IPS DF 6.9 (cell line): ENCODE results near the gene TMEM117.

Experiments used
- DNase-seq: peaks from one replicate; pipeline ENCODE4 v3.0.0-alpha.2; 2013; ENCODE audit warnings: low read depth, low spot score
- H3K27ac ChIP-seq: one replicate; pipeline ENCODE4 v1.5.1; 2013; ENCODE audit warnings: low read length, control low read depth
- H3K27me3 ChIP-seq: 2 replicates; pipeline ENCODE4 v1.6.1; 2013; ENCODE audit warnings: mild to moderate bottlenecking, low read length; ENCODE audit not compliant: control insufficient read depth, insufficient read depth
- H3K36me3 ChIP-seq: 2 replicates; pipeline ENCODE4 v1.6.1; 2013; ENCODE audit warnings: low read length; ENCODE audit not compliant: control insufficient read depth, insufficient read depth
- H3K4me1 ChIP-seq: 2 replicates; pipeline ENCODE4 v1.6.1; 2013; ENCODE audit warnings: low read length; ENCODE audit not compliant: control insufficient read depth, insufficient read depth
- H3K4me3 ChIP-seq: 2 replicates; pipeline ENCODE4 v1.5.1; 2013; ENCODE audit warnings: mild to moderate bottlenecking, low read length
- H3K9me3 ChIP-seq: 2 replicates; pipeline ENCODE4 v1.6.1; 2013; ENCODE audit warnings: low read length, inconsistent platforms; ENCODE audit not compliant: control insufficient read depth, insufficient read depth
- WGBS: extraction: QIAGEN DNeasy Blood & Tissue Kit; methylation state at CpG from one replicate; pipeline ENCODE4 v1.1.7; 2013; ENCODE audit warnings: mixed read lengths, missing lambda C conversion rate; ENCODE audit not compliant: insufficient read length, insufficient coverage; 5-methylcytosine and 5-hydroxymethylcytosine counted together

The TMEM117 gene

DNA sequence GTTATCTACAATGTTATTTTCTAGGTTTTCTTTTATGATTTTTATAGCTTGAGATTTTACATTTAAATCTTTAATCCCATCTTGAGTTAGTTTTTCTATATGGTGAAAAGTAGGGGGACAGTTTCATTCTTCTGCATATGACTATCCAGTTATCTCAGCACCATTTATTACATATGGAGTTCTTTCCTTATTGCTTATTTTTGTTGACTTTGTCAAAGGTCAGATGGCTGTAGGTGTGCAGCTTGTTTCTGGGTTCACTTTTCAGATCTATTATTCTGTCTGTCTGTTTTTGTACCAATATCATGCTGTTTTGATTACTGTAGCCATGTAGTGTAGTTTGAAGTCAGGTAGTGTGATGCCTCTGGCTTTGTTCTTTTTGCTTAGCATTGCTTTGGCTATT lies 477.3 kb downstream of the TMEM117 start:
- Histone ChIP-seq H3K9me3 (no peaks in the 10 kb centered on the region), H3K36me3 (no peaks in the 10 kb centered on the region), H3K27ac (no peak overlapping the region), H3K4me1 (no peaks in the 10 kb centered on the region), H3K27me3 (no peaks in the 10 kb centered on the region), H3K4me3 (no peak overlapping the region)
- no peak for DNase-seq

- no CpG with 5 or more reads among the region's 1 CpG for WGBS
- H3K4me3 ChIP-seq, result no peak overlapping the region
- no peaks in the 10 kb centered on the region for H3K36me3 ChIP-seq
- no peak for DNase-seq
- no peaks in the 10 kb centered on the region for H3K9me3 ChIP-seq
- H3K27me3 ChIP-seq, result no peaks in the 10 kb centered on the region
- no peaks in the 10 kb centered on the region for H3K4me1 ChIP-seq
- no peak overlapping the region for H3K27ac ChIP-seq
These were observed 478.2 kb downstream of the TMEM117 start for GRCh38 chr12:44314007-44314500.

DNA sequence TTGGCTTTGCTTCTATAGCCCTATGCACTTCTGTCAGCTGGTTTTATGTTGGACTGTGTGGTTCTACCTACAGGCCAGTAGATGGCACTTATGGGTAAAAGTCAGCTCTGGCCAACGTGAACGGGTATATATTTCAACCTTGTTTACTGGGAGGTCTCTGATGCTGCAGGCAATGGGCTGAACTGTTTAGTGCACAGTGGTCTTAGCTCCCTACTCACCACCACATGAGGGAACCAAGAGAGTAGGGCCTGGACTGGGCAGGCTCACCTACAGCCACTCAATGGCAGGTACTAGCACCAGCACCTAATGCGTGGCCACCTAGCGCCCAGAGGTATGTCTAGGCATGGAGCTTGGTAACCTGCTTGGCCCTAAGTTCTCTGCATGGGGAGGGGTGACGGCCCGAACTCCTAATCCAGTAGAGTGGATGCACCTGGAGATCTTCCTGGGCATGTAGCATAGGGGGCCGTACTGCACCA lies 481.8 kb downstream of the TMEM117 start:
- Histone ChIP-seq H3K27ac (no peak overlapping the region), H3K4me3 (no peak overlapping the region), H3K36me3 (no peaks in the 10 kb centered on the region), H3K27me3 (no peaks in the 10 kb centered on the region), H3K4me1 (no peaks in the 10 kb centered on the region), H3K9me3 (no peaks in the 10 kb centered on the region)
- no CpG with 5 or more reads among the region's 7 CpGs for WGBS
- DNase-seq, result peak; percentile 25

DNA sequence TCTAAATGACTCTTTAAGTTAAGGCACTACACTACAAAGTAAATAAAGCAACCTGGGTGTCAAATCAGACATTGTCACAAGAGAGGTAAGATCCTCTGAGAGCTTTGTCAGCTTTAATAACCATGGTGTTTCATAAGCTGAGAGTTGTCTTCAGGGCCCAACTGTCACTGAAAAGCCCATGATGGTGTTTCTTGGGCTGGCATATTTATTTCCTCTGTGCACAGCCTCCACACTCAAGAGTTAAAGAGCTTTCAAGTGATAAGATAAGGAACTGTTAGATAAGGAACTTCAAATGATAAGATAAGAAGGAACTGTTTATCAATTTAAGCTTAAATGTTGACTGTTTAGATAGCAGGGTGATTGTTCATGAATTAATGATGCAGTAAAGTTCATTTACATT lies 495.4 kb downstream of the TMEM117 start:
- Histone ChIP-seq H3K36me3 (no peaks in the 10 kb centered on the region), H3K27ac (no peak overlapping the region), H3K9me3 (no peaks in the 10 kb centered on the region), H3K4me3 (no peak overlapping the region), H3K27me3 (no peaks in the 10 kb centered on the region), H3K4me1 (no peaks in the 10 kb centered on the region)
- DNase-seq, result no peak

GRCh38 chr12:44334347-44334746 lies 498.5 kb downstream of the TMEM117 start:
- no peak for DNase-seq
- Histone ChIP-seq H3K27me3 (no peaks in the 10 kb centered on the region), H3K9me3 (no peaks in the 10 kb centered on the region), H3K27ac (no peak overlapping the region), H3K4me3 (no peak overlapping the region), H3K4me1 (no peaks in the 10 kb centered on the region), H3K36me3 (no peaks in the 10 kb centered on the region)
- WGBS, result no CpG with 5 or more reads among the region's 5 CpGs

- no peak overlapping the region for H3K4me3 ChIP-seq
- no peak for DNase-seq
- H3K4me1 ChIP-seq, result no peaks in the 10 kb centered on the region
- H3K9me3 ChIP-seq, result no peaks in the 10 kb centered on the region
- no peak overlapping the region for H3K27ac ChIP-seq
- no peaks in the 10 kb centered on the region for H3K36me3 ChIP-seq
- no peaks in the 10 kb centered on the region for H3K27me3 ChIP-seq
These were observed 499.1 kb downstream of the TMEM117 start for GRCh38 chr12:44335030-44335429.

DNA sequence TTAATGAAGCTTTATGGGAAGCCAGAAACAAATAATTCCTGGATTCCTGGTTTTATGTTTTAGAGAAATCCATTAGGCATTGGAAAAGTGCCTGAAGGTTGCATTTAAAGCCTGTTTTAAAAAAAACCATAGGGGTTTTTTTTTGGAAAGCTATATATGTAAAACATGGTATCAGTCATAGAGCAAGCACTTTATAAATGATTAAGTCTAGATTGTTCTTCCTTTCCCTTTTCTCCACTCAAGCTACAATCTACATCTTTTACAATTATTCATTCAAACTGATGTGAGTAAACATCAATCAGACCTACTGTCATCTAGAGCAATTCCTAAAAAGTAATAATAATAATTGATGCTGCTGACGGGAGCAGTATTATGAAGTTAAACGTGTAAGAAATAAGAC lies 500.7 kb downstream of the TMEM117 start:
- H3K9me3 ChIP-seq, result no peaks in the 10 kb centered on the region
- no peak for DNase-seq
- no peaks in the 10 kb centered on the region for H3K27me3 ChIP-seq
- H3K27ac ChIP-seq, result no peak overlapping the region
- H3K4me1 ChIP-seq, result no peaks in the 10 kb centered on the region
- WGBS, result no CpG with 5 or more reads among the region's 2 CpGs
- H3K36me3 ChIP-seq, result no peaks in the 10 kb centered on the region
- no peak overlapping the region for H3K4me3 ChIP-seq

GRCh38 chr12:44342371-44342770 lies 506.5 kb downstream of the TMEM117 start:
- DNase-seq, result no peak
- no peaks in the 10 kb centered on the region for H3K36me3 ChIP-seq
- no peaks in the 10 kb centered on the region for H3K9me3 ChIP-seq
- no peak overlapping the region for H3K4me3 ChIP-seq
- no peaks in the 10 kb centered on the region for H3K27me3 ChIP-seq
- H3K4me1 ChIP-seq, result no peaks in the 10 kb centered on the region
- no peak overlapping the region for H3K27ac ChIP-seq

- H3K27me3 ChIP-seq, result no peaks in the 10 kb centered on the region
- no peak overlapping the region for H3K4me3 ChIP-seq
- no peak overlapping the region for H3K27ac ChIP-seq
- no peaks in the 10 kb centered on the region for H3K36me3 ChIP-seq
- H3K4me1 ChIP-seq, result no peaks in the 10 kb centered on the region
- H3K9me3 ChIP-seq, result no peaks in the 10 kb centered on the region
- no peak for DNase-seq
These were observed 511.3 kb downstream of the TMEM117 start for GRCh38 chr12:44347145-44347544.

- H3K4me1 ChIP-seq, result no peaks in the 10 kb centered on the region
- no peaks in the 10 kb centered on the region for H3K36me3 ChIP-seq
- H3K27ac ChIP-seq, result no peak overlapping the region
- no CpG with 5 or more reads among the region's 2 CpGs for WGBS
- H3K27me3 ChIP-seq, result no peaks in the 10 kb centered on the region
- no peak for DNase-seq
- no peaks in the 10 kb centered on the region for H3K9me3 ChIP-seq
- H3K4me3 ChIP-seq, result no peak overlapping the region
These were observed 521.6 kb downstream of the TMEM117 start for GRCh38 chr12:44357494-44357893.

DNA sequence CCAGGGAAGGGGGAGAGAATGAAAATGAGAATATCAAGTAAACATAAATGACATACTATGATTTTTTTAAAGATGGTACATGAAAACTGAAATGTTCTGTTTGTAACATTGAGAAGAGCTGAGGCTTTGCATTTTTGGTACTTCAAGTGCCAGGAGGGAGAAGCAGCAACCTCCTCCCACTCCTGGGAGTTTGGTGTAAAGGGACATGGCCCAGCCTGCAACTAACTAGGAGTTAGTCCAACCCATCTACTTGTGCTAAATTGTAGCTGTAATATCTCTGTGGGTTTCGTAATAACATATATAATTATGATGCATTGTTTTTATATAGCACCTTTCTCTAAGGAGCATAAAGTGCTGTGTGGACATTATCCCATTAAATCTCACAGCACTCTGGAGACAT lies 522.8 kb downstream of the TMEM117 start:
- no peak overlapping the region for H3K4me3 ChIP-seq

More for the DNA sequence above, 522.8 kb downstream of the TMEM117 start:
- WGBS, result no CpG with 5 or more reads among the region's 1 CpG
- no peaks in the 10 kb centered on the region for H3K36me3 ChIP-seq
- no peaks in the 10 kb centered on the region for H3K27me3 ChIP-seq
- DNase-seq, result no peak
- no peaks in the 10 kb centered on the region for H3K4me1 ChIP-seq
- H3K9me3 ChIP-seq, result no peaks in the 10 kb centered on the region
- H3K27ac ChIP-seq, result no peak overlapping the region
